KMS-11 (cell line): Measurements from ENCODE around the gene BICRA.

Experiments used
- H2AFZ ChIP-seq: fragments of 200-600 bp; sonication (generic); 2 replicates; pipeline ENCODE4 v1.6.1; 2016; ENCODE audit warnings: antibody characterized with exemption, mixed run types, low read depth
- H3K27ac ChIP-seq: fragments of 200-600 bp; sonication (generic); 2 replicates; pipeline ENCODE4 v1.6.1; 2016; ENCODE audit warnings: mild to moderate bottlenecking, mixed run types
- H3K27me3 ChIP-seq: fragments of 200-600 bp; sonication (generic); 2 replicates; pipeline ENCODE4 v1.6.1; 2017; ENCODE audit warnings: mild to moderate bottlenecking, low read depth, mixed run types, moderate library complexity; ENCODE audit not compliant: insufficient read depth
- H3K36me3 ChIP-seq: fragments of 200-600 bp; sonication (generic); 2 replicates; pipeline ENCODE4 v1.6.1; 2017; ENCODE audit warnings: mild to moderate bottlenecking, mixed run types; ENCODE audit not compliant: insufficient read depth
- H3K4me1 ChIP-seq: fragments of 200-600 bp; sonication (generic); 2 replicates; pipeline ENCODE4 v1.6.1; 2016; ENCODE audit warnings: mild to moderate bottlenecking, low read depth, mixed run types; ENCODE audit not compliant: poor library complexity, severe bottlenecking
- H3K4me2 ChIP-seq: fragments of 200-600 bp; sonication (generic); 2 replicates; pipeline ENCODE4 v1.7.0; 2016; ENCODE audit warnings: mild to moderate bottlenecking, mixed run types
- H3K4me3 ChIP-seq: fragments of 200-600 bp; sonication (generic); IDR thresholded peaks from 2 replicates; pipeline ENCODE4 v1.6.1; 2017; ENCODE audit warnings: low read depth, low read length, mixed read lengths; ENCODE audit not compliant: insufficient read depth
- H3K79me2 ChIP-seq: fragments of 200-600 bp; sonication (generic); 2 replicates; pipeline ENCODE4 v1.6.1; 2016; ENCODE audit warnings: low read depth, mixed run types; ENCODE audit not compliant: insufficient read depth
- H3K9ac ChIP-seq: fragments of 200-600 bp; sonication (generic); 2 replicates; pipeline ENCODE4 v1.6.1; 2016; ENCODE audit warnings: mild to moderate bottlenecking, mixed run types
- H4K20me1 ChIP-seq: fragments of 200-600 bp; sonication (generic); 2 replicates; pipeline ENCODE4 v1.6.1; 2016; ENCODE audit warnings: mild to moderate bottlenecking, mixed run types; ENCODE audit not compliant: insufficient read depth
- TF ChIP-seq, protein P1 (sequence below): fragments of 200-600 bp; sonication (generic); conservative IDR thresholded peaks from 2 replicates; pipeline ENCODE4 v1.6.1; 2017; ENCODE audit warnings: low read depth, mild to moderate bottlenecking, antibody characterized with exemption, low read length, moderate library complexity, mixed read lengths

BICRA gene

DNA sequence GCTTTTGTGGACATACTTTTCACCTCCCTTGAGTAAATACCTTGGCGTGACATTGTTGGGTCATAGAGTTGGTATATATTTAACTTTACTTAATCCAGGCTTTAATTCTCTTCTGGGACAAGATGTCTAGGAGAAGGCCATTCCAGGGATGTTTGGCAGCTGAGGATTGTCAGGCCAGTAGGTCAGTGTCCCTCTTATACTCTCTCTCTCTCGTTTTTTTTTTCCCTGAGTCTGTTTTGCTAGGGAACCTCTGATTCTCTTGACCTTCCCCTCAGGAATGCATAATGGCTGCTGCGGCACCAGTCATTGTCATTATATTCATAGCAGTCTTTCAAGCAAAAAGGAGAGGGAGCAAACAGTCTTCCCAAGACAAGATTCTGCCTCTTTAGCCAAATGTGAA is 48.8 kb downstream of the BICRA start:
- Histone ChIP-seq H3K4me3 (no peak overlapping the region), H3K9ac (no peak overlapping the region), H3K79me2 (peaks cover 4% of the 10 kb centered on the region; the same call in 1 of the 2 replicates), H3K4me2 (no peak overlapping the region), H3K27ac (no peak overlapping the region), H3K36me3 (no peaks in the 10 kb centered on the region), H2AFZ (no peak overlapping the region), H4K20me1 (no peaks in the 10 kb centered on the region), H3K4me1 (no peaks in the 10 kb centered on the region), H3K27me3 (no peaks in the 10 kb centered on the region)
- TF ChIP-seq, protein P1, sequence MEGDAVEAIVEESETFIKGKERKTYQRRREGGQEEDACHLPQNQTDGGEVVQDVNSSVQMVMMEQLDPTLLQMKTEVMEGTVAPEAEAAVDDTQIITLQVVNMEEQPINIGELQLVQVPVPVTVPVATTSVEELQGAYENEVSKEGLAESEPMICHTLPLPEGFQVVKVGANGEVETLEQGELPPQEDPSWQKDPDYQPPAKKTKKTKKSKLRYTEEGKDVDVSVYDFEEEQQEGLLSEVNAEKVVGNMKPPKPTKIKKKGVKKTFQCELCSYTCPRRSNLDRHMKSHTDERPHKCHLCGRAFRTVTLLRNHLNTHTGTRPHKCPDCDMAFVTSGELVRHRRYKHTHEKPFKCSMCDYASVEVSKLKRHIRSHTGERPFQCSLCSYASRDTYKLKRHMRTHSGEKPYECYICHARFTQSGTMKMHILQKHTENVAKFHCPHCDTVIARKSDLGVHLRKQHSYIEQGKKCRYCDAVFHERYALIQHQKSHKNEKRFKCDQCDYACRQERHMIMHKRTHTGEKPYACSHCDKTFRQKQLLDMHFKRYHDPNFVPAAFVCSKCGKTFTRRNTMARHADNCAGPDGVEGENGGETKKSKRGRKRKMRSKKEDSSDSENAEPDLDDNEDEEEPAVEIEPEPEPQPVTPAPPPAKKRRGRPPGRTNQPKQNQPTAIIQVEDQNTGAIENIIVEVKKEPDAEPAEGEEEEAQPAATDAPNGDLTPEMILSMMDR = no peak

DNA sequence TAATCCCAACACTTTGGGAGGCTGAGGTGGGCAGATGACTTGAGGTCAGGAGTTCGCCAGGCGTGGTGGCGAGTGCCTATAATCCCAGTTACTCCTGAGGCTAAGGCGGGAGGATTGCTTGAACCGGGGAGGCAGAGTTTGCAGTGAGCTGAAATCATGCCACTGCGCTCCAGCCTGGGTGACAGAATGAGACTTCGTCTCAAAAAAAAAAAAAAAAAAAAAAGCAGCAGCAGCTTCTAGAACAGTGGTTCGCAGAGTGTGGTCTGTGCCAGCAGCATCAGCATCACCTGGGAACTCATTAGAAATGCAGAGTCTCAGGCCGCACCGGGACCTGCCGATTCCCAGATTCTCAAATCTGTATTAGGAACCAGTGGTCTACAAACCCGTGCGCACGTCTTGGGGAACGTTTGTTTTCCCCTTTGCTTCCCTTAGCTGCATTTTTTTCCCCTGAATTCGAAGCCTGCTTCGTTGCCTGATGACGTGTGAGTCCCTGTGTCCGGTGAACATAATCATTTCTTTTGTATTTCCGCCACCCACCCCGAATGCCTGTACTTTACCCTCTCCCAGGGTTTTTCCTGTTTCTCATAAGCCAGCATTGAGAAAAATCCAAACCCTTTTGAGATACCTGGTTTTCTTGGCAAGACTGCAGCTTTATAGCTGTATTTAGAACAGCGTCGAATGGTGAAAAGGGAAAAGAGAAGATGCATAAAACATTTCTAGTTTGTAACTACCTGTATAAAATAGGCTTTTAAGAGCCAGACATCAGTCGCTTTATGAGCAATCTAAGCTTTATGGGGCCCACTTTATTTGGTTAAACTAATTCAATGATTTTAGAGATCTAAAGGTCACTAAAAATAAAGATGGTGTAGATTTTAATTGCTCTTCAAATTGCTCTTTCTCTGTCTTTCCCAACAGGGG is 49.8 kb downstream of the BICRA start:
- peaks cover 4% of the 10 kb centered on the region; the same call in 1 of the 2 replicates for H3K79me2 ChIP-seq
- H3K27me3 ChIP-seq = no peaks in the 10 kb centered on the region
- no peak overlapping the region for H2AFZ ChIP-seq
- H3K4me1 ChIP-seq = no peaks in the 10 kb centered on the region
- no peak overlapping the region for H3K4me3 ChIP-seq
- no peaks in the 10 kb centered on the region for H3K36me3 ChIP-seq
- H3K27ac ChIP-seq = no peak overlapping the region
- no peak overlapping the region for H3K4me2 ChIP-seq
- TF ChIP-seq, protein P1 = no peak
- H3K9ac ChIP-seq = no peak overlapping the region
- H4K20me1 ChIP-seq = no peaks in the 10 kb centered on the region

DNA sequence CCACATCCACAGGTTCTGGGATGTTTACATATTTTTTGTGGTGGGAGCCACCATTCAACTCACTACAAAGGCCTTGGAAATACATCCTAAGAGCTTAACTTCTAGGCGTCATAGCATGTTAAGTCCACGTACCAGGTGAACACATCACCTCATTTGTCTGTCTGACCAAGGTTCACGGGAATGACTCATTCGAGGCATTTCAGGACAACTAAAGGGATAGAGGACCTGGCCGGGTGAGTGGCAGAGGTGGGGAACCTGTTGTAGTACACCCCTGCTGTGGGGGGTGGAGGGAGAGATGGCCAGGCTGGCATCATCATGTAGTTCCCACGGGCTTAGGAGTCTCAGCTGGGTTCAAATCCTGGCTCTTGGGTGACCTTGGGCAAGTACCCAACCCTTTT is 51.5 kb downstream of the BICRA start:
- H2AFZ ChIP-seq = no peak overlapping the region
- H3K4me1 ChIP-seq = no peaks in the 10 kb centered on the region
- no peaks in the 10 kb centered on the region for H3K36me3 ChIP-seq
- H3K9ac ChIP-seq = no peak overlapping the region
- H3K4me2 ChIP-seq = no peak overlapping the region
- H4K20me1 ChIP-seq = no peaks in the 10 kb centered on the region
- no peaks in the 10 kb centered on the region; the same call in 1 of the 2 replicates for H3K79me2 ChIP-seq
- H3K27ac ChIP-seq = no peak overlapping the region
- H3K4me3 ChIP-seq = no peak overlapping the region
- TF ChIP-seq, protein P1 = no peak
- H3K27me3 ChIP-seq = no peaks in the 10 kb centered on the region

DNA sequence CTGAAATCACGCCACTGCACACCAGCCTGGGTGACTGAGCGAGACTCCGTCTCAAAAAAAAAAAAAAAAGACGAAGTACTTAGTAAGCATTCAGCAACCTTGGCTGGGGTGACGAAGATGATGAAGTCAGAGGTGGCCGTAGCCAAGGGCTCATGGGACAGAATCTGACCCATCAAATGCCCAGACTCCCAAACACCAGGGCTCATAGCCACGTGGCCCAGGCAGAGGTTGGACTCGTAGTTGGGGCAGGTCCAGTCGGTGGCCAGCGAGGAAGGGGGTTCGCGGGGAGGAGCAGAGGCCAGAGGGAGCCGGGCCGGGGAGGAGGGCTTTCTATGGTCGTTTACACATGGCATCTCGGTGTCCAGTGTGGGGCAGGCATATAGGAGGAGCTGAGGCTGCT is 52.2 kb downstream of the BICRA start:
- H3K36me3 ChIP-seq = no peaks in the 10 kb centered on the region
- no peak overlapping the region for H3K4me2 ChIP-seq
- no peak overlapping the region for H3K27ac ChIP-seq
- H3K4me3 ChIP-seq = no peak overlapping the region
- H3K4me1 ChIP-seq = no peaks in the 10 kb centered on the region
- TF ChIP-seq, protein P1 = no peak
- no peaks in the 10 kb centered on the region for H4K20me1 ChIP-seq
- no peak overlapping the region for H2AFZ ChIP-seq
- no peak overlapping the region for H3K9ac ChIP-seq
- no peaks in the 10 kb centered on the region for H3K27me3 ChIP-seq
- H3K79me2 ChIP-seq = no peaks in the 10 kb centered on the region; the same call in 1 of the 2 replicates
